DND-41 (cell line): ENCODE results near the gene TMEM38A.

Experiments used
- ATAC-seq: fragments of 200-7000 bp; cut with Tn5 transposase; 3 replicates; pipeline ENCODE4 v1.9.1; 2021; ENCODE audit warnings: low read depth; ENCODE audit not compliant: insufficient read depth
- DNase-seq: peaks from one replicate; pipeline ENCODE4 v3.0.0-alpha.2; 2020
- H2AFZ ChIP-seq: 2 replicates; pipeline ENCODE4 v1.6.0; 2012; ENCODE audit warnings: low read depth, low read length
- H3K27ac ChIP-seq: 2 replicates; pipeline ENCODE4 v1.5.1; 2012; ENCODE audit warnings: low read length, inconsistent platforms
- H3K27me3 ChIP-seq: fragments of 200-600 bp; sonication (generic); 2 replicates; pipeline ENCODE4 v1.6.0; 2012; ENCODE audit warnings: low read length, mild to moderate bottlenecking, inconsistent platforms; ENCODE audit not compliant: insufficient read depth, poor library complexity
- H3K36me3 ChIP-seq: 2 replicates; pipeline ENCODE4 v1.5.1; 2012; ENCODE audit warnings: low read length, inconsistent platforms; ENCODE audit not compliant: insufficient read depth
- H3K4me1 ChIP-seq: 2 replicates; pipeline ENCODE4 v1.5.1; 2012; ENCODE audit warnings: mild to moderate bottlenecking, low read length; ENCODE audit not compliant: insufficient read depth
- H3K4me2 ChIP-seq: 2 replicates; pipeline ENCODE4 v1.6.0; 2012; ENCODE audit warnings: mild to moderate bottlenecking, moderate library complexity, low read length, inconsistent platforms; ENCODE audit not compliant: insufficient read depth
- H3K4me3 ChIP-seq, 2 experiments: fragments of 200-600 bp in 1 of 2; shearing (Covaris generic) in 1 of 2; 2 replicates each; pipeline ENCODE4 v1.5.1; 2012 to 2016; ENCODE audit warnings: inconsistent platforms in 2 of 2, low read length in 2 of 2, mild to moderate bottlenecking in 2 of 2, low read depth in 1 of 2, moderate library complexity in 1 of 2
- H3K79me2 ChIP-seq: 2 replicates; pipeline ENCODE4 v1.6.0; 2012; ENCODE audit warnings: low read length, inconsistent platforms; ENCODE audit not compliant: insufficient read depth
- H3K9ac ChIP-seq: 2 replicates; pipeline ENCODE4 v1.6.0; 2012; ENCODE audit warnings: low read depth, mild to moderate bottlenecking, inconsistent platforms, low read length, moderate library complexity
- H3K9me3 ChIP-seq: 2 replicates; pipeline ENCODE4 v1.5.1; 2012; ENCODE audit warnings: low read length, moderate library complexity, mild to moderate bottlenecking, inconsistent platforms; ENCODE audit not compliant: insufficient read depth, severe bottlenecking
- H4K20me1 ChIP-seq: 2 replicates; pipeline ENCODE4 v1.6.0; 2012; ENCODE audit warnings: low read length; ENCODE audit not compliant: insufficient read depth
- CTCF ChIP-seq: IDR thresholded peaks from 2 replicates; pipeline ENCODE4 v1.5.1; 2012; ENCODE audit warnings: borderline replicate concordance, low read length, moderate library complexity, mild to moderate bottlenecking; ENCODE audit not compliant: poor library complexity, severe bottlenecking; ENCODE audit errors: extremely low read depth
- EZH2 ChIP-seq: IDR thresholded peaks from 3 replicates; pipeline ENCODE4 v1.6.1; 2012; ENCODE audit warnings: borderline replicate concordance, low read depth, mild to moderate bottlenecking, moderate library complexity, low read length, inconsistent platforms; ENCODE audit not compliant: severe bottlenecking

TMEM38A gene

GRCh38 chr19:16623066-16623465 is 37.9 kb upstream of the TMEM38A start:
- H4K20me1 ChIP-seq = peaks cover 96% of the 10 kb centered on the region
- H3K4me2 ChIP-seq = no peak overlapping the region
- peaks cover 41% of the 10 kb centered on the region for H3K36me3 ChIP-seq
- H3K4me1 ChIP-seq = peaks cover 15% of the 10 kb centered on the region
- H3K4me3 ChIP-seq = no peak overlapping the region
- H2AFZ ChIP-seq = no peak overlapping the region
- TF ChIP-seq EZH2 = no peak
- no peak overlapping the region for H3K9ac ChIP-seq
- peaks cover 98% of the 10 kb centered on the region for H3K79me2 ChIP-seq
- ATAC-seq (no peak), DNase-seq (no peak)
- H3K27me3 ChIP-seq = no peaks in the 10 kb centered on the region
- H3K27ac ChIP-seq = no peak overlapping the region
- no peaks in the 10 kb centered on the region for H3K9me3 ChIP-seq

- Histone ChIP-seq H3K27ac (no peak overlapping the region), H3K4me2 (no peak overlapping the region), H2AFZ (no peak overlapping the region), H4K20me1 (peaks cover 91% of the 10 kb centered on the region), H3K9ac (no peak overlapping the region), H3K4me3 (no peak overlapping the region), H3K4me1 (peaks cover 17% of the 10 kb centered on the region), H3K36me3 (peaks cover 41% of the 10 kb centered on the region), H3K9me3 (no peaks in the 10 kb centered on the region), H3K79me2 (peaks cover 96% of the 10 kb centered on the region), H3K27me3 (no peaks in the 10 kb centered on the region)
- ATAC-seq = no peak
- DNase-seq = no peak
- TF ChIP-seq EZH2 (no peak), CTCF (no peak)
Measured at GRCh38 chr19:16623576-16623975, 37.4 kb upstream of the TMEM38A start.

- no peak overlapping the region for H3K27ac ChIP-seq
- no peak for TF ChIP-seq CTCF
- no peak for TF ChIP-seq EZH2
- peaks cover 24% of the 10 kb centered on the region for H3K4me1 ChIP-seq
- H2AFZ ChIP-seq = no peak overlapping the region
- no peaks in the 10 kb centered on the region for H3K9me3 ChIP-seq
- H4K20me1 ChIP-seq = peaks cover 84% of the 10 kb centered on the region
- H3K79me2 ChIP-seq = peaks cover 90% of the 10 kb centered on the region
- H3K27me3 ChIP-seq = no peaks in the 10 kb centered on the region
- no peak overlapping the region for H3K4me3 ChIP-seq
- no peak for DNase-seq
- no peak for ATAC-seq
- H3K4me2 ChIP-seq = no peak overlapping the region
- no peak overlapping the region for H3K9ac ChIP-seq
- H3K36me3 ChIP-seq = peaks cover 41% of the 10 kb centered on the region
Measured at GRCh38 chr19:16624236-16624635, 36.7 kb upstream of the TMEM38A start.

GRCh38 chr19:16625163-16625958 is 35.6 kb upstream of the TMEM38A start:
- Histone ChIP-seq H3K4me2 (peak overlapping the region; percentile 84), H3K36me3 (peaks cover 45% of the 10 kb centered on the region), H3K9ac (peak overlapping the region; percentile 85; the same call in 1 of the 2 replicates), H2AFZ (no peak overlapping the region), H3K4me3 (peak overlapping the region in 1 of 2 experiments; percentile 95; a peak in 1 of 4 replicates), H3K27me3 (no peaks in the 10 kb centered on the region), H3K9me3 (no peaks in the 10 kb centered on the region), H4K20me1 (peaks cover 73% of the 10 kb centered on the region), H3K4me1 (peaks cover 35% of the 10 kb centered on the region), H3K79me2 (peaks cover 78% of the 10 kb centered on the region), H3K27ac (peak overlapping the region; percentile 48; the same call in 1 of the 2 replicates)
- no peak for TF ChIP-seq CTCF
- no peak for TF ChIP-seq EZH2
- DNase-seq = no peak
- no peak for ATAC-seq
